Common myeloid progenitor, CD34-positive (primary cell): ENCODE data around the gene ADGRB3.
"Not testable (repeated sequence)": the region's sequence is repeated elsewhere in the genome, so short reads cannot be mapped to it uniquely, and the experiment has no call there.

Experiments used
- CTCF ChIA-PET: fragments of 350-600 bp; sonication (Branson Sonifier 250); formaldehyde crosslinking; loops from one replicate; lab custom pipeline; 2021; ENCODE audit warnings: antibody characterized with exemption; lab: Charles Lee
- POLR2A ChIA-PET: fragments of 350-600 bp; sonication (Branson Sonifier 250); formaldehyde crosslinking; loops from one replicate; lab custom pipeline; 2021; ENCODE audit warnings: antibody characterized with exemption; lab: Charles Lee
- DNase-seq, 3 donors: peaks; one replicate each; pipeline versions ENCODE4 v3.0.0 to v3.0.0-alpha.2; 2013
- H3K27ac ChIP-seq, 2 experiments: 1 replicate in 1 of 2; 2 replicates in 1 of 2; pipeline ENCODE4 v1.7.0; 2013; ENCODE audit warnings: inconsistent platforms in 2 of 2, low read length in 2 of 2, mild to moderate bottlenecking in 2 of 2, low read depth in 1 of 2, moderate library complexity in 1 of 2; ENCODE audit not compliant: severe bottlenecking in 2 of 2, insufficient read depth in 1 of 2, poor library complexity in 1 of 2
- H3K27me3 ChIP-seq, 5 experiments: replicated peaks in 2 of 5; 1 replicate in 3 of 5; 2 replicates in 2 of 5; pipeline versions ENCODE4 v1.6.1 to v1.7.0; 2013; ENCODE audit warnings: low read length in 4 of 5, mild to moderate bottlenecking in 2 of 5, moderate library complexity in 2 of 5, inconsistent platforms in 1 of 5; ENCODE audit not compliant: insufficient read depth in 5 of 5, control insufficient read depth in 4 of 5
- H3K36me3 ChIP-seq, 4 experiments: 1 replicate in 2 of 4; 2 replicates in 2 of 4; pipeline versions ENCODE4 v1.6.1 to v1.7.0; 2013; ENCODE audit warnings: low read length in 3 of 4, control low read depth in 1 of 4, mild to moderate bottlenecking in 1 of 4; ENCODE audit not compliant: control insufficient read depth in 4 of 4, insufficient read depth in 4 of 4
- H3K4me1 ChIP-seq, 4 experiments: 1 replicate in 3 of 4; 2 replicates in 1 of 4; pipeline versions ENCODE4 v1.6.1 to v1.7.1; 2013; ENCODE audit warnings: low read length in 3 of 4, mild to moderate bottlenecking in 3 of 4, control low read depth in 1 of 4, inconsistent platforms in 1 of 4, moderate library complexity in 1 of 4; ENCODE audit not compliant: control insufficient read depth in 4 of 4, insufficient read depth in 4 of 4; ENCODE audit errors: control extremely low read depth in 1 of 4
- H3K4me3 ChIP-seq, 7 experiments: 1 replicate in 4 of 7; 2 replicates in 3 of 7; pipeline versions ENCODE4 v1.5.1 to v1.7.0; 2013; ENCODE audit warnings: mild to moderate bottlenecking in 7 of 7, low read length in 6 of 7, moderate library complexity in 6 of 7, inconsistent platforms in 2 of 7, low read depth in 2 of 7, control low read depth in 1 of 7; ENCODE audit not compliant: insufficient read depth in 4 of 7, control insufficient read depth in 1 of 7; ENCODE audit errors: extremely low read depth in 1 of 7
- H3K9me3 ChIP-seq, 5 experiments: 1 replicate in 4 of 5; 2 replicates in 1 of 5; pipeline versions ENCODE4 v1.6.1 to v1.7.1; 2013; ENCODE audit warnings: low read length in 4 of 5, mild to moderate bottlenecking in 2 of 5, inconsistent platforms in 1 of 5, low read depth in 1 of 5, moderate library complexity in 1 of 5; ENCODE audit not compliant: control insufficient read depth in 4 of 5, insufficient read depth in 2 of 5; ENCODE audit errors: control extremely low read depth in 1 of 5
- WGBS: methylation state at CpG from one replicate; pipeline ENCODE4 v1.1.5; 2013; ENCODE audit not compliant: insufficient coverage; 5-methylcytosine and 5-hydroxymethylcytosine counted together

The ADGRB3 gene

DNA sequence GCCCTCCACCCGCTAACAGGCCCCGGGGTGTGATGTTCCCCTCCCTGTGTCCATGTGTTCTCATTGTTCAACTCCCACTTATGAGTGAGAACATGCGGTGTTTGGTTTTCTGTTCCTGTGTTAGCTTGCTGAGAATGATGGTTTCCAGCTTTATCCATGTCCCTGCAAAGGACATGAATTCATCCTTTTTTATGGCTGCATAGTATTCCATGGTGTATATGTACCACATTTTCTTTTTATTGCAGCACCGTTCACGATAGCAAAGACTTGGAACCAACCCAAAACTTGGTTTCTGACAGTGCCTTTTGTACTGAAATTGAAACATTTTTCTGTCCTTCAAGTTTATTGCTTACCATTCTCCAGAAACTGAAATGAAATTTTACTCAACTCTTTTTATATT, 653.1 kb downstream of the ADGRB3 start:
- H3K36me3 ChIP-seq, DNase-seq, H3K9me3 ChIP-seq, H3K27me3 ChIP-seq, POLR2A ChIA-PET, CTCF ChIA-PET, H3K4me1 ChIP-seq, H3K27ac ChIP-seq, H3K4me3 ChIP-seq: not testable (repeated sequence)
- WGBS, result 100% methylated on average over 2 of the region's 5 CpGs

DNA sequence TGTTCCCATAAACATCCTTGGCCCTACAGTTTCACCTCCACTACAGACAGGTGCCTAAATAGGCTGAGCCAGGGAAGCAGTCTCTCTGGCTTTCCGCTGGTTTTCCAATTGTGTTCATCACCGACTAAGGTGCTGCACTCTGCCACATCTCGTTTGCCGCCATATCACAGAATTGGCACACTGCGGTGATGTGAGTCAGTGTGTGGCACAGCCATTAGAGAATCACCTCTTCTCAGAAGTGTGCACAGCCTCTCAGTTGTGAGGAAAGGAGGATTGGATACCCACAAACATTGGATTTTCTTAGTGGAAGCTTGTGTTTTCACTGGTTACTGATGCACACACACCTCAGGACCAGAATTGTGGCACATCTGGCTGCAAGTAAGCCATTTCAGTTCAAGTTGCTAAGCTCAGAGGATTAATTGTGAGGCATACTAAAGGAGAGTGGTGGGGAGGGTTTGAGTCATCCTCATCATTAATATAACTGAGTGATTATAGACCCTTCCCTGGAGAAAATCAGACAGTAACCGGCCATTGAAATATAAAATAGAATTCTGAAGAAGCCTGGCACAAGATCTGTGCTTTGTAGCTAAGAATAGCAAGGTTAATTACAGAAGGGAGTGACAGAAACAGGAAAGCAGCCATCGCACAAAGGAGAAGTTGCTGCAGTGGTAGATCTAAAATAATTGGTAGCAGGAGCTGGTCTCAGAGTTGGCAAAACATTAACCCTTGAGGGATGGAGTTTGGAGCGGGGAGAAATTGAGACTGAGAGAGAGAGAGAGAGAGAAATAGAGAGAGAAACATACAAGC, 654.8 kb downstream of the ADGRB3 start:
- CTCF ChIA-PET, result no interaction called here
- Histone ChIP-seq H3K27me3 (no peaks in the 10 kb centered on the region), H3K9me3 (no peaks in the 10 kb centered on the region), H3K4me1 (peaks cover 0 to 7% (median 0%) of the 10 kb centered on the region in 4 experiments), H3K36me3 (no peaks in the 10 kb centered on the region), H3K27ac (no peak overlapping the region), H3K4me3 (no peak overlapping the region)
- DNase-seq, result no peak
- WGBS, result 59% methylated on average over 8 of the region's 8 CpGs
- POLR2A ChIA-PET, result no interaction called here

DNA sequence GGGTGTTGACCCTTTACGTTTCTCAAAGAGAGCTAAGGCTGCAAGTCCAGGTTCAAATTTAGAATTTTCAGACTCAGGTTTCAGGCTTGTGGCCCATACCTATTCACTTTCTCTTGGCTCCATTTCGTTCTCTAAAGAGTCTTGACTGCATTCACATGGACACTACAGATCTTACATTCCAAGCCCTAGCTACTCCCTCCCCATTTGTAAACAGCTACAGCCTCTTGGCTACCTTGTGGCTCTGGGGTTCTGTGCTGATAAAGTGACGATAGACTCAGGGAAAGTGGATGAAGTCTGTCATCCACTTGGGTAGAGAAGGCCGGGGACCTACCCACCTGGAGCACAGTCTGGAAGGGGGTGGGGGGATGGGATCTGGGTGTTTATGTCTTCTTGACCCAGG, 658.4 kb downstream of the ADGRB3 start:
- no peak for DNase-seq
- no peak overlapping the region for H3K27ac ChIP-seq
- H3K36me3 ChIP-seq, result no peaks in the 10 kb centered on the region
- H3K4me1 ChIP-seq, result peaks cover 0 to 7% (median 0%) of the 10 kb centered on the region in 4 experiments
- 83% methylated on average over 4 of the region's 4 CpGs for WGBS
- CTCF ChIA-PET, result no interaction called here
- H3K27me3 ChIP-seq, result no peaks in the 10 kb centered on the region
- POLR2A ChIA-PET, result no interaction called here
- no peak overlapping the region for H3K4me3 ChIP-seq
- no peaks in the 10 kb centered on the region for H3K9me3 ChIP-seq

DNA sequence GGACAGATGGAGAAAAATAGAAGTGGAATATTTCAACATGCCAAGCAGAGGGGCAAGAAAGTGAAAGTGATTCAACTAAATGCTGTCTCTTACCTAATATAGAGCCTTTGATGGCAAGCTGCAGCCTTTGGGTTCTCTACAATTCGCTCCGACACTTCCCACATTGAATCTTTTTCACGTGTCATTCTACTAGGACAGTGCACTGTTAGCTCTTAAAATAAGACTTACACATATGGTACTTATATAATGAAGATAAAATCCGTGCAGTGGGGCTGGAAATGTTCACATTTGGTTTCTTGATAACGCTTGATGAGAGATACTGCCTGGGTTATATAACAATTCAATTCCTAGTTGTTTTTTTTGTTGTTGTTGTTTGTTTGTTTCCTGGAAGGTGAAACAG, 659.3 kb downstream of the ADGRB3 start:
- Histone ChIP-seq H3K27ac (no peak overlapping the region), H3K4me1 (peaks cover 0 to 6% (median 0%) of the 10 kb centered on the region in 4 experiments), H3K36me3 (no peaks in the 10 kb centered on the region), H3K4me3 (no peak overlapping the region), H3K9me3 (no peaks in the 10 kb centered on the region), H3K27me3 (no peaks in the 10 kb centered on the region)
- no peak for DNase-seq
- no CpG with 5 or more reads among the region's 5 CpGs for WGBS
- CTCF ChIA-PET, result no interaction called here
- POLR2A ChIA-PET, result no interaction called here

DNA sequence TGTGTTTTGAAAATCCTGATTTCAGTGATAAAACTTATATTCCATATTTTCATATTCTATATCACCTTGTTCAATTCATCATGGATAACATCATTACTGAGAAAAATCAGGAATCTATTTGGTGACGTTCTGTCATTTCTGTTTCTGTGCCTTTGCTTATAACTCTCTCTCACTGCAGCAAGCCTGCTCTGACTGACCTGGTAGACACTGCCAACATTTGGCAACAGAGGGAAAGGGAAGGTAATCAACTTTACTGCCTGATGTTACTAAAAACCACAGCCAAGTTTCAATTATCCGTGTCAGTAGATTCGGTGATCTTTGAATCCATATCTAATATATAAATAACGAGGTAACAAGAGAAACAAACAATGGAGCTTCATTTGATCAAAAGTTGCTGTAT, 659.8 kb downstream of the ADGRB3 start:
- no peak for DNase-seq
- Histone ChIP-seq H3K4me3 (no peak overlapping the region), H3K36me3 (no peaks in the 10 kb centered on the region), H3K27ac (no peak overlapping the region), H3K4me1 (peaks cover 0 to 2% (median 0%) of the 10 kb centered on the region in 4 experiments), H3K27me3 (no peaks in the 10 kb centered on the region), H3K9me3 (no peaks in the 10 kb centered on the region)
- WGBS, result 100% methylated on average over 1 of the region's 4 CpGs
- ChIA-PET CTCF (no interaction called here), POLR2A (no interaction called here)

DNA sequence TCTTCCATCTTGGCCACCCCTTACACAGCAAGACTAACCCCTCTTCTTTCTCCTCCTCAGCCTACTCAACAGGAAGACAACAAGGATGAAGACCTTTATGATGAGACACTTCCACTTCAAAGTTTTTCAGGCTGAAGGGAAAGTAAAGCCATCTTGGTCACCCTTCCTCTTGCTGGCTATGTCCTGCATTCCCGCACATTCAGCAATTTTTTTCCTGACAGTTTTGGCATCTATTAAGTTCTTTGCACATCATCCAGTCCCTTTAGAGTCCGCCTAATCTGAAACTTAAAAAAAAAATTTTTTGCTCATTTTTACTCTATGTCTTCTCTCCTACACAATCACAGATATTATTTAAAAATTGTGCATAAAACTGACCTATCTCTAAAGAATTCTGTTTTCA, 668.3 kb downstream of the ADGRB3 start:
- no peaks in the 10 kb centered on the region for H3K9me3 ChIP-seq
- ChIA-PET POLR2A (no interaction called here), CTCF (no interaction called here)
- WGBS, result 100% methylated on average over 1 of the region's 2 CpGs
- no peak overlapping the region for H3K4me3 ChIP-seq
- no peaks in the 10 kb centered on the region for H3K4me1 ChIP-seq
- no peaks in the 10 kb centered on the region for H3K36me3 ChIP-seq
- DNase-seq, result no peak
- no peak overlapping the region for H3K27ac ChIP-seq
- H3K27me3 ChIP-seq, result no peaks in the 10 kb centered on the region

DNA sequence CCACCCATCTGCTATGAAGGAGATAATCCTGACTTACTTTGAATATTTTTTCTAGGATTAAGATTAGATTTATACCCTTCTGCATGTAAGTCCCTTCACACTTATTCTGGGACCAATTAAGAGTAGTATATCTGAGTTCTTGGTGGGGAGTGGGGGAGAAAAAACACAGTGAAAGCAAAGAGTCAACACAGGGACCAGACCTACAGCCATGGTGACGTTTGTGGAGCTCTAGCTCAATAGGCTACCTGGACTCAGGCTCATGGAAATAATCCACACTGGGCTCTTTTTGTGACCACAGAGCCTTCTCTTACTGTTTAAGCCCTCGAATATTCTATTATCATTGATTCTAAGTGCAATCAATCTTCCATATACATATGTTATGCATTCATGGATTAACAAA, 670.4 kb downstream of the ADGRB3 start:
- POLR2A ChIA-PET, result no interaction called here
- no peak overlapping the region for H3K4me3 ChIP-seq

More for the DNA sequence above, 670.4 kb downstream of the ADGRB3 start:
- no peak for DNase-seq
- Histone ChIP-seq H3K36me3 (no peaks in the 10 kb centered on the region), H3K9me3 (peaks cover 0 to 1% (median 0%) of the 10 kb centered on the region in 5 experiments), H3K27ac (no peak overlapping the region), H3K27me3 (no peaks in the 10 kb centered on the region), H3K4me1 (no peaks in the 10 kb centered on the region)
- CTCF ChIA-PET, result no interaction called here
- WGBS, result 90% methylated on average over 2 of the region's 2 CpGs
